Fibroblast of skin of left quadriceps (primary cell): ENCODE measurements around the gene ITGB1BP1.

Source experiments
- DNase-seq, 2 experiments: peaks; one replicate each; pipeline ENCODE4 v3.0.0-alpha.2; 2013; ENCODE audit warnings: low read depth in 2 of 2

ITGB1BP1 gene

GRCh38 chr2:9424447-9425164 lies 1.3 kb upstream of the ITGB1BP1 start:
- no peak for DNase-seq

GRCh38 chr2:9423922-9424272 lies 569 bp upstream of the ITGB1BP1 start:
- DNase-seq = no peak

- no peak for DNase-seq
Measured at GRCh38 chr2:9422321-9423099, 818 bp downstream of the ITGB1BP1 start.

- no peak for DNase-seq
Measured at GRCh38 chr2:9420495-9420894, 2.8 kb downstream of the ITGB1BP1 start.

- no peak for DNase-seq
Measured at GRCh38 chr2:9419541-9419940, 3.8 kb downstream of the ITGB1BP1 start.

GRCh38 chr2:9418746-9419145 lies 4.6 kb downstream of the ITGB1BP1 start:
- DNase-seq = no peak

- no peak for DNase-seq
Measured at GRCh38 chr2:9417725-9418124, 5.6 kb downstream of the ITGB1BP1 start.

GRCh38 chr2:9416962-9417316 lies 6.4 kb downstream of the ITGB1BP1 start:
- DNase-seq = no peak

- DNase-seq = no peak
Measured at GRCh38 chr2:9416267-9416961, 6.9 kb downstream of the ITGB1BP1 start.

- DNase-seq = no peak
Measured at GRCh38 chr2:9415516-9416169, 7.7 kb downstream of the ITGB1BP1 start.

GRCh38 chr2:9412781-9413180 lies 10.5 kb downstream of the ITGB1BP1 start:
- no peak for DNase-seq

- no peak for DNase-seq
Measured at GRCh38 chr2:9410108-9410507, 13.2 kb downstream of the ITGB1BP1 start.

- DNase-seq = no peak
Measured at GRCh38 chr2:9408641-9409151, 14.6 kb downstream of the ITGB1BP1 start.

GRCh38 chr2:9407363-9407811 lies 15.9 kb downstream of the ITGB1BP1 start:
- DNase-seq = no peak

- DNase-seq = no peak
Measured at GRCh38 chr2:9406529-9407362, 16.6 kb downstream of the ITGB1BP1 start.

- no peak for DNase-seq
Measured at GRCh38 chr2:9405636-9406035, 17.7 kb downstream of the ITGB1BP1 start.

GRCh38 chr2:9404451-9404850 lies 18.9 kb downstream of the ITGB1BP1 start:
- no peak for DNase-seq

GRCh38 chr2:9403924-9404323 lies 19.4 kb downstream of the ITGB1BP1 start:
- no peak for DNase-seq

- no peak for DNase-seq
Measured at GRCh38 chr2:9401646-9402371, 21.5 kb downstream of the ITGB1BP1 start.

- no peak for DNase-seq
Measured at GRCh38 chr2:9401059-9401547, 22.2 kb downstream of the ITGB1BP1 start.
